Endothelial cell (in vitro differentiated cells): ENCODE data around the gene RAPGEF2. TPM values are rescaled to one million over a fixed set of nuclear protein-coding genes. Genes with fewer than 3 reads are reported as not detected.
"Not testable (repeated sequence)": the region's sequence is repeated elsewhere in the genome, so short reads cannot be mapped to it uniquely, and the experiment has no call there.

Experiments used
- DNase-seq: peaks from one replicate; pipeline ENCODE4 v3.0.0; 2021; ENCODE audit warnings: low spot score
- H3K27ac Mint-ChIP-seq: one replicate; pipeline ENCODE4 v1.8.0; 2021; ENCODE audit warnings: mixed read lengths, inconsistent platforms; ENCODE audit not compliant: unreplicated experiment
- H3K27me3 Mint-ChIP-seq: one replicate; pipeline ENCODE4 v1.8.0; 2021; ENCODE audit warnings: mild to moderate bottlenecking, moderate library complexity, mixed read lengths, inconsistent platforms; ENCODE audit not compliant: unreplicated experiment
- H3K36me3 Mint-ChIP-seq: one replicate; pipeline ENCODE4 v1.8.0; 2021; ENCODE audit warnings: mild to moderate bottlenecking, low read depth, mixed read lengths, inconsistent platforms; ENCODE audit not compliant: unreplicated experiment
- H3K4me1 Mint-ChIP-seq: one replicate; pipeline ENCODE4 v1.8.0; 2021; ENCODE audit warnings: mild to moderate bottlenecking, mixed read lengths, inconsistent platforms; ENCODE audit not compliant: unreplicated experiment
- H3K4me3 Mint-ChIP-seq: one replicate; pipeline ENCODE4 v1.8.0; 2021; ENCODE audit warnings: mild to moderate bottlenecking, mixed read lengths, inconsistent platforms; ENCODE audit not compliant: unreplicated experiment
- H3K9me3 Mint-ChIP-seq: one replicate; pipeline ENCODE4 v1.8.0; 2021; ENCODE audit warnings: mixed read lengths, inconsistent platforms; ENCODE audit not compliant: unreplicated experiment
- CTCF ChIP-seq: fragments of 200-600 bp; sonication (generic); IDR thresholded peaks from one replicate; pipeline ENCODE4 v1.5.0; 2021; ENCODE audit warnings: antibody characterized with exemption; ENCODE audit not compliant: unreplicated experiment
- long read RNA-seq: library from polyadenylated mRNA; unstranded; transcript quantifications from one replicate; pipeline ENCODE4 v2.0.0, GENCODE V29; 2020; ENCODE audit not compliant: unreplicated experiment
- total RNA-seq: library from RNA; stranded (reverse); fragmentation: NEBNext Ultra II Directional; extraction: Animal tissue kit (Norgen Biotek cat#: 25700); gene quantifications from one replicate; pipeline ENCODE4 v1.2.1, GENCODE V29; 2021; ENCODE audit not compliant: unreplicated experiment

The RAPGEF2 gene
- total RNA-seq, result 108 TPM
- long read RNA-seq, result 0 reads

- Mint-ChIP-seq H3K4me3 (peak within 1 kb of the TSS; percentile 95), H3K27ac (peak within 1 kb of the TSS; percentile 94), H3K27me3 (peaks cover 30% of the 10 kb centered on the region), H3K4me1 (peaks cover 54% of the 10 kb centered on the region), H3K9me3 (no peaks in the 10 kb centered on the region), H3K36me3 (peaks cover 18% of the 10 kb centered on the region)
- DNase-seq, result peak; percentile 87
- TF ChIP-seq CTCF, result no peak
Measured at GRCh38 chr4:159102622-159103383, at the start of gene RAPGEF2. Gene RAPGEF2 (plus strand): TSS chr4:159103079. CDS start chr4:159104163, 1,084 bp downstream.

GRCh38 chr4:159055833-159056232 is 47.0 kb upstream of the RAPGEF2 start:
- no peaks in the 10 kb centered on the region for H3K36me3 Mint-ChIP-seq
- no peak overlapping the region for H3K4me3 Mint-ChIP-seq
- TF ChIP-seq CTCF, result no peak
- peaks cover 21% of the 10 kb centered on the region for H3K4me1 Mint-ChIP-seq
- H3K27ac Mint-ChIP-seq, result no peak overlapping the region
- H3K27me3 Mint-ChIP-seq, result no peaks in the 10 kb centered on the region
- no peaks in the 10 kb centered on the region for H3K9me3 Mint-ChIP-seq
- no peak for DNase-seq

GRCh38 chr4:159060161-159060560 is 42.7 kb upstream of the RAPGEF2 start:
- no peak overlapping the region for H3K4me3 Mint-ChIP-seq
- H3K4me1 Mint-ChIP-seq, result peaks cover 4% of the 10 kb centered on the region
- DNase-seq, result no peak
- TF ChIP-seq CTCF, result no peak
- H3K27me3 Mint-ChIP-seq, result no peaks in the 10 kb centered on the region
- H3K9me3 Mint-ChIP-seq, result no peaks in the 10 kb centered on the region
- H3K27ac Mint-ChIP-seq, result no peak overlapping the region
- no peaks in the 10 kb centered on the region for H3K36me3 Mint-ChIP-seq

- Mint-ChIP-seq H3K9me3 (no peaks in the 10 kb centered on the region), H3K27ac (no peak overlapping the region), H3K4me3 (no peak overlapping the region), H3K27me3 (no peaks in the 10 kb centered on the region), H3K4me1 (no peaks in the 10 kb centered on the region), H3K36me3 (no peaks in the 10 kb centered on the region)
- DNase-seq, result no peak
- TF ChIP-seq CTCF, result no peak
Measured at GRCh38 chr4:159062381-159062780, 40.5 kb upstream of the RAPGEF2 start.

- no peak for DNase-seq
- no peaks in the 10 kb centered on the region for H3K36me3 Mint-ChIP-seq
- no peaks in the 10 kb centered on the region for H3K9me3 Mint-ChIP-seq
- H3K27ac Mint-ChIP-seq, result no peak overlapping the region
- H3K4me1 Mint-ChIP-seq, result peaks cover 2% of the 10 kb centered on the region
- no peaks in the 10 kb centered on the region for H3K27me3 Mint-ChIP-seq
- no peak for TF ChIP-seq CTCF
- no peak overlapping the region for H3K4me3 Mint-ChIP-seq
Measured at GRCh38 chr4:159065513-159066240, 37.2 kb upstream of the RAPGEF2 start.

- DNase-seq, H3K9me3 Mint-ChIP-seq, H3K27me3 Mint-ChIP-seq, H3K36me3 Mint-ChIP-seq, H3K27ac Mint-ChIP-seq, H3K4me3 Mint-ChIP-seq: not testable (repeated sequence)
- peaks cover 13% of the 10 kb centered on the region for H3K4me1 Mint-ChIP-seq
Measured at GRCh38 chr4:159068139-159068538, 34.7 kb upstream of the RAPGEF2 start.
